Stimulated activated CD4-positive, alpha-beta T cell treated with anti-CD3 and anti-CD28 coated beads, Interleukin-1b, Interleukin-23, amount 100 ng/mL, for 4 hours (primary cell): ENCODE results near the gene SLC26A1.
A peak's percentile ranks its signal among the peaks of the same experiment; 100 is the strongest.

Experiments used
- DNase-seq, 2 donors: peaks; one replicate each; pipeline ENCODE4 v3.0.0-alpha.2; 2020; ENCODE audit warnings: low read depth in 2 of 2

The SLC26A1 gene

DNA sequence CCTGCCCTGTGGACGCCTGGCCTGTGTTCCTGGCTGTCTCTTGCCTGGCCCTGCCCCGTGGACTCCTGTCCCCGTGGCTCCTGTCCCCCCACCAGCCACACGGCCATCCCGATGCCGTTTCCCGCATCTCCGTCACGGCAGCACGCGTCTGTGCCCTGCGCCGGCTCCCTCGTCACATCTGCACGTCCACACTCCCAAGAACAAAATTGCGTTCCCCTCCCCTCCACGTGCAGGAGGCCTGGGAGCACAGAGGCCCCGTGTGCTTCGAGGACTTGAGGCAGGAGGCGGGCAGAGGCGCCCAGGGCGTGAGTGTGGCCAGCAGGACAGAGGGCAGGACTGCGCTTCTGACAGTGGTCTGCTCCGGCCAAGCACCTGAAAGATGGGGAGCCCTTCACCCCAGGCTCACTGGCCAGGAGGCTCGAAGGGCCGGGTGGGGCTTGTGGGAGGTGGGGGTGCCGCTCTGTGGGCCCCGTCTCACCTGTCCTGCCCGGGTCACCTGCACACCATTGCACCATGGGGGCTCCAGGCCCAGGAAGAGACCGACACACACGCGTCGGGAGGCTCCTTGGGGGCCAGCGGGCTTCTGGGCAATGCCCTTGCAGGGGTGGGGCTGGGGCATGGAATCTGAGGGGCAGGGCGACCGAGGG is 35.5 kb upstream of the SLC26A1 start:
- no peak for DNase-seq

DNA sequence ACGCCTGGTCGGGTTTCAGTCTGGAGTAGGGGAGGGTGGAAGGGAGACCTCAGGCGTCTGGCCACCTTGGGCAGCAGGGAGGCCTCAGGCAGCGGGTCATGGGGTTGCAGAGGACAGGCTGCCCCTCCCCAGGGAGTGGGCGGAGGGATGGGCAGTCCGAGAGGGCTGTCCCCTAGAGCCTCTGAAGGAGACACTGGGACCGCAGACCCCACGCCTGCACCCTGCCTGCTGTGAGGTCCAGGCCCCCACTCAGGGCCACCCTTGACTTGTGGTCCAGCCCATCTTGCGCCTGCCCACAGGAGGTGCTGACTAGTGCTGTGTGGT is 34.7 kb upstream of the SLC26A1 start:
- no peak for DNase-seq

GRCh38 chr4:1027219-1027914 is 34.2 kb upstream of the SLC26A1 start:
- DNase-seq = no peak

- DNase-seq = peak; percentile 20 to 34
Measured at GRCh38 chr4:1026115-1026514, 32.9 kb upstream of the SLC26A1 start.

- DNase-seq = no peak
Measured at GRCh38 chr4:1024882-1025545, 31.8 kb upstream of the SLC26A1 start.

GRCh38 chr4:1023895-1024740 is 30.9 kb upstream of the SLC26A1 start:
- no peak for DNase-seq

DNA sequence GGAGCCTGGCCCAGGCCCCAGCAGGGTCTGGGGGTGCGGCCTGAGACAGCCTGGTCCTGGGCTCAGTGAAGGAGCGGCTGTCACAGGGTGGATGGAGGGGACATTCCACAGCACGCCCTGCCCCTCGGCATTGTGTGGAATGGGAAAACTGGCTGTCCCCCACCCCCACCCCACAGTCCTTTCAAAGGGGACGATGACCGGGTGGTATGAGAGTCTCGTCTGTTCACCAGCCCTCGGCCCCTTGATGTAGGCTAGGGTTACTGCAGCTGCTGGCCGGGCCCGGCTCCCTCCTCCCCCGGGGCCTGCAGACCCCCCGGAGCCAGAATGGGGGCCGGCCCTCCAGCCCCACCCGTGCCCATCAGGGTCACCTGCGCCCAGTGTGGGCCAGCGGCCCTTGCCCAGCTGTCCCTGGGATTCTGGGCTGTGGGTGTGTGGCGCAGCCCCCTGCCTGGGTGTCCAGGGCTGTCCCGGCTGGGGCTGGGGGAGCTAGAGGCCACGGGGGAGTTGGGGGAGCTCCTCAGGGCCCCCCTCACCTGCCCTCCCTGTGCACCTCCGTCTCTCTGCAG is 30.0 kb upstream of the SLC26A1 start:
- DNase-seq = no peak

GRCh38 chr4:1022739-1023066 is 29.5 kb upstream of the SLC26A1 start:
- no peak for DNase-seq

- DNase-seq = no peak
Measured at GRCh38 chr4:1022051-1022738, 29.0 kb upstream of the SLC26A1 start.

DNA sequence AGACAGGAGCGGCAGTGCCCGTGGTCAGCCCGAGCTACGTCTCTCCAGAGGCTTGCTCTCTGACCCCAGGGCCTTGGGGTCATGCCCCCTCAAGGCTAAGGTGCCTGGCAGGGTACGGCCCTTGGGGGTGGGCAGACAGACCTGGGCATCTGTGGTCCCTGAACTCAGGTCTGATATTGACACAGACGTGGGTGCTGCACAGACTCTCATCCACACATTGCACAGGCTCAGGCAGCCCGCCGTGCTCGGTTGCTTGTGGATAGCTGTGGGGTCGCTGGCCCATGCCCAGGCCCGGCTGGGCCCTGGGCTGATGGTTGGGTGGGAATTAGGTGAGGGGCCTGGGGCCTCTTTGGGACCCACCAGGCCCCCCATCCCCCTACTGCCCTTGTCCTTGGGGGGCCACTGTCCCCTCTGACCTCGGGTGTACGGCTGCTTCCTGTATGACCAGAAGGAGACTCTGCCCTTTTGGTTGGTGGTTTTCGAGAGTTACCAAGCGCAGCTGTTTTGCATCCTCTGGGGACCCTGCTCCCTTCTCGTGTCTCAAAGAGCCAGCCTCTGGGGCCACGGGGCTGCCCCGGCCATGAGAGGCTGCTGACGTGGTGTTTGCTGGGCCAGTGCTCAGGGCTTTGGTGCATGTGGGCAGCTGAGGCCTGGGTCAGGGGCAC is 28.3 kb upstream of the SLC26A1 start:
- DNase-seq = no peak

GRCh38 chr4:1019729-1020470 is 26.7 kb upstream of the SLC26A1 start:
- DNase-seq = no peak

- no peak for DNase-seq
Measured at GRCh38 chr4:1019320-1019719, 26.1 kb upstream of the SLC26A1 start.

DNA sequence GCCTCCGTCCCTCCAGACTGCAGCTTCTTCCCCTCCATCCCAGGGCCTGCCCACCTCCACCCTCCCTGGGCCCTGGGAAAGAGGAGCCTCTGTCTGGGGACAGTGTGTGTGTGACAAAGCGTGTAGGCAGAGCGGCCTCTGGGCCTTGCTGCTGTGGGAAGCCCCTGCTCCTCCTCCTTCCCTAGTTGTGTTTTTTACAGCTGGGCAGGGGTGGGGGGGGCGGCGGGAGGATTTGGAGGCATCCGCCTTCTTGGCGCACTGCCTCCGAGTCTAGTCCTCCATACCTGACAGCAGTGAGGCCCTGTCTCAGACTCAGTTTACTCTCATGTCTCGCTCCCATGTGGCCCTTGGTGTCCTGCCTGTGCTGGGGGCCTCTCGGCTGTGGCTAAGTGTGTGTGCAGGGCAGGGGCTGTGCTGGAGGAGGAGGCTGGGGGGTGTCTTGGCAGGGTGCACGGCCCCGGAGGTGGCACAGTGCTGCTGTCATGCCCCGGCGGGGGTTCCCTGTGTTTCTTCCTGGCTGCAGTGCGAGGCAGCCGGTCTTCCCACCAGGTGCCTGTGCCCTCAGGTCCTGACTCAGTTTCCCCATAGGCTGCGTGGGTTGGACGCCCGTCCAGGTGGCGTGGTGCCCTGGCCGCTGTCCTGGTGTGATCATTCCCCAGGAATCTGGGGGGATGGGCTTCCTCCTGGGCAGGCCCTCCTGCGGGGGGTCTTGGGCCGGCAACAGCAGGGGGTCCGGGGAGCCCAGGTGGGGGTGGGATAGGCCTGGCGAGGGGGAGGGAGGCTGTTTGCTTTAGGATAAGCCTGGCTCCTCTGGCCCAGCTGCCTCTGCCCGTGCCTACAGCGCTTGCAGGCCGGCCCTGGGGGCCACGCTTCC is 25.2 kb upstream of the SLC26A1 start:
- DNase-seq = no peak

DNA sequence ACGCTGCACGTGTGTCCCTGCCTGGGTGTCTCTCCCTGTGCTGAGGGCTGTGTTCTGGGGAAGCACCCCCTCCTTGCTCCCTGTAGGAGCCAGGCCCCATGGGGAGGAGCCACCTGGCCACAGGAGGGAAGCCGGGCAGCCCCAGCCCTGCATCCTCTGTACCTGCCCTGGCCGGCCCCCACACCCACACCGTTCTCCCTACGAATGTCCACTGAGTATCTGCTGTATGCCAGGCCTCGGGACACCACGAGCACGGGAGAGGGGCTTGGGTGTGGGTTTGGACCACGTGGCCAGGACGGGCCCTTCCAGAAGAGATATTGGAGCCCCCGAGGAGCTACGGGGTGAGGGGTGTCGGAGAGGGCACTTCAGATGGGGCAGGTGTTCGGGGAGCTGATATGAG is 24.5 kb upstream of the SLC26A1 start:
- no peak for DNase-seq

- no peak for DNase-seq
Measured at GRCh38 chr4:1017211-1017610, 24.0 kb upstream of the SLC26A1 start.

DNA sequence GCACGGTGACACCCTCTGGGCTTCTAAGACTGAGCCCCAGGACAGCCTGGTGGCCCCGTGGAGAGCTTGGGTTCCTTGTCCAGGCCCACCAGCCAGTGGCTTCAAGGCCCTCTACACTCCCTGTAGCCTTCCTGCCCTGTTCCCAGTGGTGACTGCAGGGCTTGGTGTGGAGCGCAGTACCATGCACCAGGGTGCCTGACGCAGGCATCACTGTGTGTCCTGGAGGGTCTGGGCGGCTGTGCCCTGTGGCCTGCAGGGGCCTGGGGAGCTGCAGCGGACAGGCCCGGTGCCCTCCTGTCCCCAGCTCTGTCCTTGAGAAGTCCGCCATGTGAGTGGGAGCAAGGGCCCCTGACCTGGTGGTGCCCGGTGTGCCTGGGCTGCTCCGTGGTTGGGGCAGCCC is 22.5 kb upstream of the SLC26A1 start:
- no peak for DNase-seq

DNA sequence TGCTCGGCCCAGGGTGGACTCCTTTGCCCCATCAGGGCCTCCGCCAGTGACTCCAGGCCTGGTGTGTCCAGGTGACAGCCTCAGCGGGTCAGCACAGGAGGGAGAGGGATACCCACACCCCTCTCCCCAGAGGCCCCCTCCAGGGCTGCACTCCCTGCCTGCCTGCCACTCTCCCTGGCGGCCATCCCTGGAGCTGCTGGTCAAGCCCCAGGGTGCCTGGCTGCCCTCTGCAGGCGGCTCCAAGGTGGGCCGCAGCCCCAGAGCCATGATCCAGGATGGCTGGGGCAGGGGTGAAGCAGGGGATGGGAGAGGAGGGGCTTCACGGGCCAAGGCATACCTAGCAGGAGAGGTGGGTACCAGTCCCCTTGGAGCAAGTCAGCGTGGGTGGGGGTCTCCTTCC is 22.0 kb upstream of the SLC26A1 start:
- no peak for DNase-seq

DNA sequence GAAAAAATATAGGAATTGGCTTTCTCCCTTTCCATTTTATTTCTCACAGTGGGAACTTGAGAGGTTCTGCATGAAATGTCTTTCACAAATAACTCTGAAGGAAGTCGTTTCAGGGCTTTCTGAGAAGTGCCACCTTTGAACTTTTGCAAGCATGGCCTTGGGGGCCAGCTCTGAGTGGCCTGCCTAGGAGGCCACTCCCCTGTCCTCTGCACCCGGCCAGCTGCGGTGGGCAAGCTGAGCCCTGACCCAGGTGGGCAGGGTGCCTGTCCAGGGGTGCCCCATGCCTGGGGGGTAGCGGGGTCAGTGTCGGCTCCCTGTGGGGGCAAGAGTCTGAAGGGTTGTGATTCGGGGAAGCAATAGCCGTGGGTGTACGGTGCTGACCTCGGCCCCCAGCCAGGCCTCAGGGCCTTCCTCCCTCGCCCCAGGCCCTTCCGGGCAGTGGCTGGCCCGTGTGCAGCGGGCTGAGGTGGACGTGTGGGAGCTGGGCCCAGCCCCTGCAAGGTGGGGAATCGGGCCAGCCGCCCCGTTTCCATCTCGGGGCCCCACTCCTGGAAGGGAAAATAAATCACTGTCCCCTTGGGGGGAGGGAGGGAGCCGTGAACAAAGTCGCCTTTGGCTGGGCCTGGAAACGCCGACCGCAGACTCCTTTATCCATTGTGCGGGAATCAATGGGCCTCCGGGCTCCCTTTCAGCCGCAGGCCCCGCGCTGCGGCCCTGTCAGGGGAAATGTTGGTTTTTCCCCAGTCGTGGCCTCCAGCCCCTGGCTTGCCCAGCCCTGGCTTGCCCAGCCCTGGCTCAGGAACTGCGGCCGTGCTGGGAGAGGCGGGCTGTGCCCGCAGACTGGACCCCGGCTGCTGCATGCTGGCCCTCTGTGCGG is 21.3 kb upstream of the SLC26A1 start:
- DNase-seq = no peak
